DMS53 treated with DMSO at 0.1 percent for 48 hours (cell line): Measurements from ENCODE around the gene OR2F2.

Experiments used
- DNase-seq: peaks from one replicate; lab custom pipeline; 2025; ENCODE audit not compliant: unreplicated experiment; lab: John Stamatoyannopoulos, UW

The OR2F2 gene, protein sequence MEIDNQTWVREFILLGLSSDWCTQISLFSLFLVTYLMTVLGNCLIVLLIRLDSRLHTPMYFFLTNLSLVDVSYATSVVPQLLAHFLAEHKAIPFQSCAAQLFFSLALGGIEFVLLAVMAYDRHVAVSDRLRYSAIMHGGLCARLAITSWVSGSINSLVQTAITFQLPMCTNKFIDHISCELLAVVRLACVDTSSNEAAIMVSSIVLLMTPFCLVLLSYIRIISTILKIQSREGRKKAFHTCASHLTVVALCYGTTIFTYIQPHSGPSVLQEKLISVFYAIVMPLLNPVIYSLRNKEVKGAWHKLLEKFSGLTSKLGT

DNA sequence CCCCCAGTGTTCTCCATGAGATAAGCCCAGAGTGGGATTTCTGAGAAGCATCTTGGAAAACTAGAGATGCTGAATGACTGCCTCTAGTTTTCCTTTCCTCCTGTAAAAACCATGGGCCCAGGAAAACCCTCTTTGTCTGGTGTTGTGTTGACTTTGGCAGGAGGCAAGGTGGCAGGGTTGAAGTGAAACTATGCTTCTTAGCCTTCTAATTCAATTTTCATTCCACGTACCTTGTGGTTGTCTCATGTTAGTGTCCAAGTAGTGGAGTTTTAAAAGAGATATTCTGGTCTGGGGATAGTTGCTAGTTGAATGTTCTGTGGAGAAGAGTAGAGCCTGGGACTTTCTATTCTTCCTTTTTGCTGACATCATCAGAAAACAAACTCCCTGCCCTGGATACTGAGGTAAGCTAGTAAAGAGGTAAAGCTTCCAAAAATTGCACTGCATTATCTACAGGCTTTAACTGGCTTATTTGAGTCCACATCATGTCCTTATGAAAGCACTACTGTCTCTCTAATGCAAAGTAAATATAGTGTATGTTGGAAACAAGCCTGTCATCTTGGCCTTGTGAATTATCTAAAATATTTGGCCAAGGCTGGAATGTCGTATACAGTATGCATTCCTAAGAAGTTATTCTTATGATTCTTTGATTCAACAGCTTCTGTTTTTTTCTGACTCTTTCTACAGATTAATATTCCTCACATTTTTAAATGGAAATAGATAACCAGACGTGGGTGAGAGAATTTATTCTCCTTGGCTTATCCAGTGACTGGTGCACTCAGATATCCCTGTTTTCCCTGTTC lies at the start of gene OR2F2:
TSS of gene OR2F2 (plus strand) at position 708 of the 800 bp plus-strand sequence. CDS start at position 708, 0 bp downstream.
- no peak for DNase-seq

DNA sequence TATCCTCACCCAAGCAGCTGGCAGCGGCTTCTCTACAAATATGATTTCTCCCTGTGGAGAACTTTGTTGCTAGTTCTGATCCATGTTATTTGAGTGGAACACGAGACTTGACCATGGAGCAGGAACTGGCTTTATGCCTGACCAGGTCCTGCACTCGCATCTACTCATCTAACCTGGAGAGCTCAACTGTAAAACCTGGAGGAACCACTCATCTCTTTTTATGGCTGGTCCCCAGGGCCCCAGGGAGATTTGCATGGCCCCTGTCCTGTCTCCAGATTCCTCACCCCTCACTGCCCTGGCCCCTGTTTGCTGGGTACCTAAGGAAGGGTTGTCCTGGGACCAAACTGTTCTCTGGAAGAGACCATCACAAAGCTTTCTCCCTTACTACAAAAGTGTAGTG lies 49.1 kb upstream of the OR2F2 start:
- no peak for DNase-seq

DNA sequence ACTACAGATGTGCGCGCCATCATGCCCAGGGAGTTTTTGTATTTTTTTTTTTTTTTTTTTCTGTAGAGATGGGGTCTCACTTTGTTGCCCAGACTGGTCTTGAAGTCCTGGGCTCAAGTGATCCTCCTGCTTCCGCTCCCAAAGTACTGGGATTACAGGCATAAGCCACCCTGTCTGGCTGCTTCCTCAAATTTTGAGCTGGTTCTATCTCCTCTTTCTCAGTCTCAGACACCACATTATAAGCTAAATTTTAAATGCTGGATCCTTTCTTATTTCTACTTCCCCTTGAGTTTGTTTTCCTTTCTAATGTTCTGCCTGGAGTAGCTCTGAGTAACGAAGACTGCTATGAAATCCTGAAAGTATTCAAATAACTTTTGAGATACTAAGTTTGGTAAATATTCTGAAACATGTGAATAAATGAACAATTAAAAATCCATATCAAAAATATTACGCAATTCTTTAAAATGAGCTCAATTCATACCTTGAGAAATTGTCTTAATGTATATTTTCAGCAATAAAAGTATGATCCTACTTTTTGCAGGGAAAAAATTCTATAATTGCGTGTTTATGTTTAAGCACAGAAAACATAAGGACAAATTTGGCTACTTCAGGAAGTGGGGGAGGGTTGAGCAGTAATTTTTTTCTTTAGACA lies 48.1 kb upstream of the OR2F2 start:
- DNase-seq, result no peak

DNA sequence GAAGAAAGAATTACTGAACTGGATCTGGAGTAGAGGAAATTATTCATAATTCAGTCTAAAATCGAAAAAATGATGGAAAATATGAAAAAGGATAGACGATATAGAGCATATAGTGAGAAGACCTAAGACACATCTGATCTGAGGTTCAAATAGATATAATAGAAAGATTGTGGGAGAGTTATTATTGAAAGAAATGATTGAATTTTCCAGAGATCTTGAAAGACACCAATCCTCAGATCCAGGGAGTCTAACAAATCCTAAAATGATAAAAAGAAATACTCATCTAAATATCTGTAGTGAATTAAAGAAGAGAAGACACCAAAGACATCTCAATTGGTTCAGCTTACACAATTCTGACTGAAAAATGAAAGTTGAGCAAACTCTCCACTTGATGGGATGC lies 46.0 kb upstream of the OR2F2 start:
- DNase-seq, result no peak

DNA sequence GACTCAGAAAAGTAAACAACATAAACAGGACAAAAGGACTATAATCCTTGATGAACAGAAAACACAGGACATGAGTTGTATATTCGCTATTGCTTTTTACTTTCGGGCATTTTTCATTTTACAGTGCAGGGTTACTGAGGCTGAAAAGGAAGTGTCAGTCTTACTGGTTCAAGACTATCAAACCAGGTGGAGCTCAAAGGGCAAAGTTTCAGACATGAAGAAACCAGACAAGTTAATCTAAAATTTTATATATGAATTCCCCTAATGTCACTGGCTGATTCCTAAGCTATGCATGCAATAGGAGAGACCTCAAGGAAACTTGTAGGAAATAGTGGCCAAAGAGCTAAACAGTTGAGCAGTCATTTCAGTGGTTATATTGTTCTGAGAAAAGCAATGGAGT lies 44.5 kb upstream of the OR2F2 start:
- no peak for DNase-seq

DNA sequence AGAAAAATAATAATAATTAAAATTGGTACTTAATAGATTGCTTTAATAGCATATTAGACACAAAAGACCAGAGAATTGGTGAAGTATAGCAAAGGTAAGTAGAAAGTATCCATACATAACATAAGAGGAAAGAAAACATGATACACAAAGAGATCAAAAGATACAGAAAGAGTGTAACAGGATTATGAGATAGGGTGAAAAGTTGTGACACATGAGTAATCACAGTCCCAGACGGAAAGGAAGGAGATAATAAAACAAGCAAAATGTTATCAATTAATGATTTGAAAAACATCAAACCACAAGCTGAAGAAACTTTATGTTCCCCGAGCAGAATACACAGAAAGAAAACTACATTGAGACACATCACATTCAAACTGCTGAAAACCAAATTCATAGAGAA lies 43.6 kb upstream of the OR2F2 start:
- no peak for DNase-seq

DNA sequence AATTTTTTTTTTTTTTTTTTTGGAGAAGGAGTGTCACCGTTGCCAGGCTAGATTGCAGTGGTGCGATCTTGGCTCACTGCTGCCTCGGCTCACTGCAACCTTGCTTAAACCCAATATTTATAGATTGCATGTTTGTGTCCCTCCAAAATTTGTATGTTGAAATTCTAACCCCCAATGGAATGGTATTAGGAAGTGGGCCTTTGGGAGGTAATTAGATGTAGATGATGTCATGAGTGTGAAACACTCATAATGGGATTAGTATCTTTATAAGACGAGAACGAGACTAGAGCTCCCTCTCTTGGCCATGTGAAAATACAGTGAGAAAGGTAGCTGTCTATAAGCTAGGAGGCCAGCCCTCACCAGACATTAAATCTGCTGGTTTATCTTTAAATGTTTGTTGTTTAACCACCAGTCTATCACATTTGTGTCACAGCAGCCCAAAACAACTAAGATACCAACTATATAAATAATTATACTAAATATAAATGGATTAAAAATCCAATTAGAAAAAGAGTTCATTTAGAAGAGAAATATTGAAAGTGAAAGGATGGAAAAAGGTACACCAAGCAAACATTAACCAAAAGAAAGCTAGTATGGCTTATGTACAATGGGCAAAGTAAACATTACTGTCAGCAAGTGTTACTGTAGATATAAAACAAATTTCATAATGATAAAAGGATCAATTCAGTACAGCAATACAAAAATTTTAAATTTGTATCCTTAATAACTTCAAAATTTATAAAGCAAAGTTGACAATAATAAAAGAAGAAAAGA lies 42.3 kb upstream of the OR2F2 start:
- DNase-seq, result peak; percentile 90

DNA sequence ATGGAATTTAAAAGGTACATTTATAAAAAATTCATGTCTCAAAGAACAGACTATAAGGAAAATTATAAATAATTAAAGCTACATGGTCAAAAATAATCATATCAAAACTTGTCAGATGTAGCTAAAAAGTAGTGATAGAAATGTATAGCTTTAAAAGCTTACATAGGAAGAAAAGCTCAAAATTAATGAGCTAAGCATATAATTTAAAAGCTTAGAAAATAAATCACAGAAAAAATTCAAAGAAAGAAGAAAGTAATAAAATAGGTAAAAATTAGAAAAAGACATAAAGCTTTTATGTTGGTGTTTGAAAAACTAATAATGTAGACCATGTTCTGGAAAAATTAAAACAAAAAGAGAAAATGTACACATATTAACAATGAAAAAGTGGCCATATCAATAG lies 38.4 kb upstream of the OR2F2 start:
- DNase-seq, result no peak

DNA sequence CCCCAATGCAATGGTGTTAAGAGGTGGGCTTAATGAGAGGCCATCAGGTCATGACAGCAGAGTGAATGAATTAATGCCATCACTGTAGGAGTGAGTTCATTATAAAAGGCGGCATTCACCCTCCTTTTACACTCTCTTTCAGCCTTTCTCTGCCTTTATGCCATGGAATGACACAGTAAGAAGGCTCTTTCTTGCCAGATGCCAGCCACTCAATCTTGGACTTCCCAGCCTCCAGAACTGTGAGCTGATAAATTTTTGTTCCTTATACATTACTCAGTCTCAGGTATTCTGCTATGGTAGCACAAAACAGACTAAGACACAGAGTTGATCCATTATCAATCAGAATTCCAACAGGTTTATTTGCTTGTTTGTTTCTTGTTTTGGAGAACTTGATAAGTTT lies 36.2 kb upstream of the OR2F2 start:
- DNase-seq, result no peak

DNA sequence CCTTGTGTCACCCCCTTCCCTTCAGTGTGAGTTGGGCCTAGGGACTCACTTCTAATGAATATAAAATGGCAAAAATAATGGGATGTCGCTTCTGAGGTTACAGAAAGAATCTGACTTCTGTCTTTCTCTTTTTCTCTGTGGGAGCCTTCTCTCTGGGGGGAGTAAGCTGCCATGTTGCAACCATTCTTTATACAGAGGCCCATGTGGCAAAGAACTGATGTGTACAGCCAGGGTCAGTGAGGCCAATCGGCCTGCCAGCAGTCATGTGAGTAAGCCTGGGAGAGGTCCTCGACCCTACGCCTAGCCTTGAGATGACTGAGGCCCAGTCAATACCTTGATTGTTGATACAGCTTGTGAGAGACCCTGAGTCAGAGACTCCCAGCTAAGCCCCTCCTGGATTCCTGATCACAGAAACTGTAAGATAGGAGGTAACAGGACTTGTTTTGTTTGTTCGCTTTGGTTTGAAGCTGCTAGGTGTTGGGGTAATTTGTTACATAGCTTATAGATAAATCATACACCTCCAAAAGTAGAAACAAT lies 34.7 kb upstream of the OR2F2 start:
- no peak for DNase-seq

DNA sequence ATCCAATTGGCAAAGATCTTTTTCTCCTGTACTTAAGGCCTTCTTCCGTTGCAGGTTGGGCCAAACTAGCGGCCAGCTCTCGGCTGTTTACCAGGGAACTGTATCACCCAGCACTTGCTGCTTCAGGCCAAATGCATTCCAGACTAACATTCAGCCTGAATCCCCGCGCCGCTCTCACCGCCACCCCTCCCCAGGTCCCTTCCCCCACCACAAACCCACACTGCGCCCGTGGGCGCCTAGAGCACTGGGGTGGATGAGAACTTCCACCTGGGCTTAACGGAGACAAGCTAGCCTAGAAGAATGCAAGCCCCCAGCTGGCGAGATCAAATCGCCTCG lies 33.7 kb upstream of the OR2F2 start:
- peak; percentile 68 for DNase-seq

DNA sequence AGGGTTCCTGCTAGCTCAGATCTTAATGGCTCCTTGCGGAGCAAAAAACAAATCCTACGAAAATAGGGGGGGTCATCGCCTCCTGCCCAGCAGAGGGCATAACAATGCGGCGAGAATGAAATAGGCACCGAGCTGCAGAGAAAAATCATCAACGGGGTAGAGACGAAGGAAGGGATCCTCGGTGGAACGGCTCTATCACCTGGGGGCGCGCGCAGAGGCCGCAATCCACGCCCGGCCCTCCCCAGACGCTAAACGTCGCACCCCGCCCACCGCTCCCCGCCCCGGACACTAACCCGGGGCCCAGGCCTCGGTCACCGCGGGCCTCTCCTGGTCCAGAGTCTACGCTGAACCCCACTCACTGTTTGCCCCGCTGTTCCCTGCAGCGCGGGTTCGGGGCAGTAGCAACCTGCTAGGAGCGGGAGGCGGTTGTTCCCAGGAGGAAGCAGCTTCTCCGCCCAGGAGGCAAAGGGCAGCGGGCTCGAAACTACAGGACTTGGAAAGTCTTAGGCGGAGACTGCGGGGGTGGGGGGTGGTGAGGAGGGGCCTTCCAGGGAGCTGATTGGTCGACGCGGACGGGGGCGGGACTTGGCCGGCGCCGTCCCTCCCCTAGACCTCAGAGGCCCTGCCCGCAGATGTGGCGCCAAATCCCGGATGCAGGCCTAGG lies 33.2 kb upstream of the OR2F2 start, which contains the start of gene TCAF1:
TSS of gene TCAF1 (minus strand) at position 509 of the 664 bp plus-strand sequence. CDS start 25,568 bp downstream, outside the sequence.
- DNase-seq, result peak; percentile 92

DNA sequence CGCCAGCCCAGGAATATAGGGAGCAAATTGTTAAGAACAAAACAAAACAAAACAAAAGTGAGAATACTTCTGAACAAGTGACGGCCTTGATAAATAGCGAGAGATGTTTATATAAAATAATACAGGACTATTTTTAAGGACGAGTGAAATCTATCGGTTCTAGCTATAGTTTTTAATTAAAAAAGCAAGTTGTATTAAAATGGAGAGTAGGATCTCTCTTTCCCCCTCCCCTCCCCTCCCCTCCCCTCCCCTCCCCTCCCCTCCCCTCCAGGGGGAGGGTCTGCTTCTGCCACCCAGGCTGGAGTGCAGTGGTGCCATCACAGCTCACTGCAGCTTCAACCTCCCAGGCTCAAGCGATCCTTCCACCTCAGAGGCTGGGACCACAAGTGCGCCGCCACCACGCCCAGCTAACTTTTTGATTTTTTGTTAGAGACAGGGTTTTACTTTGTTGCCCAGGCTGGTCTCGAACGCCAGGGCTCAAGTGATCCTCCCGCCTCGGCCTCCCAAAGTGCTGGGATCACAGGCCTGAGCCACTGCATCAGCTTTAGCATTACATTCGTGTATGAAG lies 32.6 kb upstream of the OR2F2 start:
- no peak for DNase-seq

DNA sequence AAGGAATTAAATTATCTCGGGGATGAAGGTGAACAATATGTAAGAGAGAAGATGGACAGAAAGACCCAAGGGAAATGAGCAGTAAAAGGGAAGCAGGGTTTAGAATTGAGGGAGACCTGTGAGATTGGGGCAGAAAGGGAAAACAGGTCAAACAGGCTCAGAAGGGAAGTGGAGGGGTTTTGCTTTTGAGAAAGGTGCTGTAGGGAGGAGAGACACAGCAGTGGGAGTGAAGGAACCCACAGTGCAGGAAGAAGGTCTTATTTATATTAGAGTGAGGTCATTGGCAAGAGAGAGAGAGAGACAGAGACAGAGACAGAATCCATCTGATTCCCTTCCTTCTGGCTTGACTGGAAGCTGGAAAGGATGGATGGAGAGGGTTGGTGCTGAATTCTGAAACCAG lies 29.5 kb upstream of the OR2F2 start:
- peak; percentile 19 for DNase-seq

DNA sequence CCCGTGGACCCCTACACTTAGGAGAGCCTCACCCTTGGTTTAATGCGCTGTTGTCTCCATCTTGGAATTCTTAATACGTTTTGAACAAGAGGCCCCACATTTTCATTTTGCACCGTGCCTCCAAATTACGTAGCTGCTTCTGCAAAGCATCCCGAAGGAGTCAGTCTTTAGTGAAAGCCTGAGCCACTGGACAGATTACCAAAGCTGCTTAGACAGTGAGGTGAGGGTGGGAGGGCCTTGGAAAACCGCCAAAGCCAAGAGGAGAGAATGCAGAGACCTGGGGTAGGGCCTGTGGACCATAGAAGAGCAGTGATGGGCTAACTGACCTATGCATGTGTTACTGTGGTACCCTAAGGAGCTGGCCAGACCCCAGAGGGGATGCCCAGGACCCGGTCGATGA lies 28.9 kb upstream of the OR2F2 start:
- no peak for DNase-seq

DNA sequence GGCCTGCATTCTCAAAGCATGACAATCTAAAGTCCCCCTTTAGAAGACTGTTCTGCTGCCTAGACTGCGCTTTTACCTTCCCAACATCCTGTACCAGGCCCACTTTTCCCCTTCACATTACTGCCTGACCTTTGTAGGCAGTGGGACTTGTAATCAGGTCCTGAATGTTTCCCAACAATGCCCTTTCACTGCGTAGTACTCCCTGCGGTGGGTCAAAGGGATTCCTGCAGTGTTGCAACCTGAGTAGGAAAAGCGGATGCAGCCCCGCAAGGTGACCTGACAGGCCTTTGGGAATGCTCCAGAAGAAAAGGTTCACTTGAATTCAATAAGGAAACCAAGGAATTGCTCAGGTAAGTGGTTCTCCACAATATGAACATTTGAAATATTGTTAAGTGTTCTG lies 28.1 kb upstream of the OR2F2 start:
- no peak for DNase-seq

DNA sequence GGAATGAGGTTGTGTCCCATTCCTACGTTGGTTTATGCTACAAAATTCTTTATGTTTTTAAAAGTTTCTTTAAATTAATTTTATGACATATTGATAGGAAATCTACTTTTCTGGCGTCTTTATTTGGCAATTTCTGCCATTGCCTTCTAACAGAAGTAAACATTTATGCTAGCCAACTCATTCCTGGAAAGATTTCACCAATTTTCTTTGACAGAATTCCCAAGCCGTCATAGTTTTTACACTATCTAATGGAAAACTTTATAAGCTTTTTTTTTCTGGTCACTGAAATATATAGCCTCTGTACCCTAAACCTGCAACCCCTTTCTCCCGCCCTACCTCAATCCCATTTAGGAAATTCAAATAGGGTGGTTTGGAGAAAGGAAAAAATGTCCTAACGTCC lies 26.9 kb upstream of the OR2F2 start:
- no peak for DNase-seq

DNA sequence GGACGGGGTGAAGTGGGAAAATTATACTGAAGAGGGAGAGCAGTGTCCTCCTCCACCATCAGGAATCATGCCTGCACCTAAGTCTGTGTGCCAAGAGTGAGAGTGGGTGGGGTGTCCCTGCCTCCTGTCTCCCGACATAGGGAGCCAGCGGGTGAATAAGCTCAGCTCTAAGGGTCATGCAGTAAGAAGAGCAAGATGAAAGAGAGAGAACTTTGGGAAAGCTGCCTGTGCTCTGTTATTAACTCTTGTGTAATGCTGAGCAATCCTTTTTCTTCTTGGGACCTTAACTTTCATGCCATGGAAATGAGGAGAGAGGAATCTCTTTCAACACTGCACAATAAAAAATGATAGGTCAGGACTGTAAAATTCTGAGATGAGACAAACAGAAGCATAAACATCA lies 25.2 kb upstream of the OR2F2 start:
- DNase-seq, result no peak

DNA sequence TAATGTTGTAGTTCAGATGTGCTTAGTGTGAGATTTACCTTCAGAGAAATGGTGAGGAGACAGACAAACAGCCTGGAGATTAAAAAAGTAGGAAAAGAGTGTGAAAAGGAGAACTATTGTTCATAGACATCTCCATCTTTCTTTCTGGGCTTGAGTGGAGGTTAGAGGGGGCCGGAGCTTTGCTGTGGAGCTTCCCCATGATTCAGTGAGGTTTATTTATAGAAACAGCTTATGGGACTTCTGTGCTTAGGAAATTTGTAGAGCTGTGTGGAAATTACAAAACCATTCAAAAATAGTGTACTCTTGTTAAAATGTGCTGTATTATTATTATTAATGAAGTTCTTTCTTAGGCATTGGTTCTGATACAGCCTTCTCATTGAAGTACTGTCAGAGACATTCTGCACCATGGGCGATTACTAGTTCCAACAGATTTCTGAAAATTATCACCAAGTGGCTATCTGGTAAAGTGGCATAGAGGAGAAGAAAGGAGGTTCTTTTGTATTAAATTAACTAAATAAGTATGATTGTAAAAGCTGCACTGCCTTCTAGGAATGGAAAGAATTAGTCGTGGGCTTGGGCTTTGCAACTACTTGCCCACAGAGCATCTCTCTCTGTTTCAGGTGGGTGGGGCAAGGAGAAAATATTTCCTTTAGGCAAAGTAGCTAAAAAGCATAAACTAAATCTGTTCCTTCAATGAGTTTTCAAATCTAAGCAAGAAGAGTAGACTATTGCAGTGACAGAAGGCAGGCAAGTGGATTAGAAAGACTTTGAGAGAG lies 24.4 kb upstream of the OR2F2 start:
- no peak for DNase-seq
